HUES64 (cell line): ENCODE data around the gene CNKSR3.

Experiments used
- H3K27ac ChIP-seq: 2 replicates; pipeline ENCODE4 v1.7.0; 2013; ENCODE audit warnings: low read depth, low read length, inconsistent platforms
- H3K27me3 ChIP-seq: 2 replicates; pipeline ENCODE4 v1.6.1; 2013; ENCODE audit warnings: mild to moderate bottlenecking, low read length; ENCODE audit not compliant: insufficient read depth
- H3K36me3 ChIP-seq: 2 replicates; pipeline ENCODE4 v1.6.1; 2013; ENCODE audit warnings: mild to moderate bottlenecking, low read length; ENCODE audit not compliant: insufficient read depth
- H3K4me1 ChIP-seq: 2 replicates; pipeline ENCODE4 v1.6.1; 2013; ENCODE audit warnings: mild to moderate bottlenecking, low read length, moderate library complexity; ENCODE audit not compliant: insufficient read depth
- H3K4me3 ChIP-seq: 2 replicates; pipeline ENCODE4 v1.5.1; 2013; ENCODE audit warnings: mild to moderate bottlenecking, low read length, moderate library complexity
- H3K9ac ChIP-seq: 2 replicates; pipeline ENCODE4 v1.6.1; 2013; ENCODE audit warnings: mild to moderate bottlenecking, low read depth, low read length
- H3K9me3 ChIP-seq: 2 replicates; pipeline ENCODE4 v1.6.1; 2013; ENCODE audit warnings: low read depth, low read length; ENCODE audit not compliant: insufficient read depth
- WGBS: fragments of 150-250, 120-280 bp; methylation state at CpG from one replicate; pipeline ENCODE4 v1.1.7; 2013; ENCODE audit warnings: missing lambda C conversion rate; 5-methylcytosine and 5-hydroxymethylcytosine counted together

The CNKSR3 gene

DNA sequence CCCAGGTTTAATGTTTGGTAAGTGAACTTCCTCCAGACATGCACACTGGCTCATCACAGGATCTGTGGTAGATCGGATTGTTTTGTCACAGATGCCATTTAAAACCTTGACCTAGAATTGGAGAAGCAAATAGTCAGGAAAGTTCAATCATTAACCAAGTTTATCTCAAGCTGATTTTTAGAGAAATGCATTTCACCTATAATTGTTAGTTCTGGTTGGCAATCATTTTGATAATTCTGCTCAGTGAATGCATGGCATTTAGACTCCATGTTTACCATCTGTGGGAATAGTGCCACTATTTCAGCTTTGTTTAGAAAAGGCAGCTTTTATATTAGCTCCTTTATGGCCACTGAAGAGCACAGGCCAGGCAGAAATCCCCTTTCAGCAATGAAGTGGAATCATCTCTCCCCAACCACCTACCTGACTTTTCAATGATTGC lies 80.0 kb downstream of the CNKSR3 start:
- H3K4me1 ChIP-seq = peaks cover 16% of the 10 kb centered on the region
- no peaks in the 10 kb centered on the region for H3K27me3 ChIP-seq
- no peak overlapping the region for H3K27ac ChIP-seq
- peaks cover 9% of the 10 kb centered on the region; the same call in 1 of the 2 replicates for H3K9me3 ChIP-seq
- peaks cover 12% of the 10 kb centered on the region for H3K36me3 ChIP-seq
- no peak overlapping the region for H3K4me3 ChIP-seq
- 100% methylated on average over 1 of the region's 1 CpG for WGBS
- no peak overlapping the region for H3K9ac ChIP-seq

DNA sequence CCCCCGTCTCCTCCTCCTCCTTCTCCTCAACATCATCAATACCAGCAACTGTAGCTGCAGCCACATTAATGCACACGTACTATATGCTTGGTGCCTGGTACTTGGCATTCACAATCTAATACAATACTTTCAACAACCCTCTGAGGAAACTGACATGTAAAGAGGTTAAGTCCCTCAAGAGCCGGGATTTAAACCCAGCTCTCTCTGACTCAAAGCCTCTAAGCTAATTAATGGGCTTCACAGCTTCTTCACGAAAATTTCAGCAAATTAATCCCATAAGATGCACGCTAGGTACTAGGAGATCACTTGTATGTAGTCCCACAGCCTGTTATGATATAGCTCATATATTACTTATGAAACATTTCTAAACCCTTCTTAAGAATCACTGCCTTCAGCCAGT lies 80.8 kb downstream of the CNKSR3 start:
- H3K27me3 ChIP-seq = no peaks in the 10 kb centered on the region
- no peak overlapping the region for H3K9ac ChIP-seq
- H3K4me1 ChIP-seq = peaks cover 16% of the 10 kb centered on the region
- no peak overlapping the region for H3K4me3 ChIP-seq
- no peak overlapping the region for H3K27ac ChIP-seq
- WGBS = 90% methylated on average over 5 of the region's 5 CpGs
- H3K36me3 ChIP-seq = peaks cover 11% of the 10 kb centered on the region
- peaks cover 9% of the 10 kb centered on the region; the same call in 1 of the 2 replicates for H3K9me3 ChIP-seq

DNA sequence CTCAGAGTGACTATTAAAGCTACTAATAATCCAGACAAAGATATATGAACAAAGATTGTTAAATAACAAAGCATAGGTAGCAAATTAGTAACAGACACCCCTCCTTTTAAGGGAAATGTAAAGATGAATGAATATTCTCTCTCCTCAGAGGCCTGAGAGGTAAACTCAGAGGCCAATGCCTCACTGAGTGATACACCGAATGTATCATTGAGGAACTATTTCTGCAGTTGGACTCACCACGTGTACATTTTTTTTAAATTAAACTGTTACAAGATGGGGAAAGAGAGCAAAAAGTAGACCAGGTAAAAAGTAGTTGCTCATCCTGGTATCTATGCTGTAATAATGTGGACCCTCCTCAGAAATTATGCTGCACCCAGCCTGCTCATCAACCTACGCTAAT lies 81.6 kb downstream of the CNKSR3 start:
- Histone ChIP-seq H3K4me3 (no peak overlapping the region), H3K27me3 (no peaks in the 10 kb centered on the region), H3K9ac (no peak overlapping the region), H3K36me3 (peaks cover 11% of the 10 kb centered on the region), H3K4me1 (peaks cover 9% of the 10 kb centered on the region), H3K27ac (no peak overlapping the region), H3K9me3 (peaks cover 9% of the 10 kb centered on the region; the same call in 1 of the 2 replicates)
- 98% methylated on average over 3 of the region's 3 CpGs for WGBS

DNA sequence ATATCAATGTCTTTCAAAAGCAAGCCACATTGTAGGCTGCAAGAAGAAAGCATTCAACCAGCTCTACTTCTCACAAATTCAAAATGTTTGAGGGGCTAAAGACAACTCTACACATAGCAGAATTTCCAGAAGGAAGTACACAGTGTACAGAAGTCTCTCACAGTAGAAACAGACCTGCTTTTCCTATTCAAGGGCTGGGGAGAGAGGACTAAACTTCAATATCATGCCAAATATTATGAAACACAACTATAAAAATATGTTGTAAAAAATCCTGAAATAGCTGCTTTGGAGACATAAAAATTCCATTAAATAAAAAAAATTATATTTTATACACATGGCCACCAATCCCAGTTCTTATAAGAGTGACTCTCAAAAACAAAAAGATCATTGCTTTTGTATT lies 83.0 kb downstream of the CNKSR3 start:
- H3K9ac ChIP-seq = no peak overlapping the region
- no peaks in the 10 kb centered on the region for H3K4me1 ChIP-seq
- H3K27ac ChIP-seq = no peak overlapping the region
- peaks cover 12% of the 10 kb centered on the region for H3K36me3 ChIP-seq
- H3K9me3 ChIP-seq = peaks cover 9% of the 10 kb centered on the region; the same call in 1 of the 2 replicates
- H3K4me3 ChIP-seq = no peak overlapping the region
- no peaks in the 10 kb centered on the region for H3K27me3 ChIP-seq

DNA sequence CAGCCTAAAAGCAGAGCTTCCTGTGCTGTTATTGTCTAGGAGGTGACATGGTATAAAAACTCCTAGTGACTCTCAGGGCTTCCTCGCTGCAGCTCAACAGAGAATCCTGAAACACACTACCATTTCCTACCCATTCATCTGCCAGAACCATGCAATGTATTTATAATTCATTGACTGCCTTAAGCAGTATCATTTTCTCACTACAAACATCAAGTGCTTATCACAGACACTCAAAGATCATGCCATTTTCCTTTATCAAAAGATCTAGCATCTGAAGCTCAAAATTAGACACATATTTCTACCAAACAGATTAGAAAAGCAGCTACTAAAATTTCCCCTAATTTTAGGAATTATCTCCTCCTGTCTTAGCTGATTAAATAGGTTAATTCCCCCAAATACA lies 83.5 kb downstream of the CNKSR3 start:
- Histone ChIP-seq H3K9ac (no peak overlapping the region), H3K4me3 (no peak overlapping the region), H3K9me3 (peaks cover 5% of the 10 kb centered on the region; the same call in 1 of the 2 replicates), H3K27ac (no peak overlapping the region), H3K27me3 (no peaks in the 10 kb centered on the region), H3K36me3 (peaks cover 14% of the 10 kb centered on the region), H3K4me1 (no peaks in the 10 kb centered on the region)
- WGBS = 95% methylated on average over 1 of the region's 1 CpG

DNA sequence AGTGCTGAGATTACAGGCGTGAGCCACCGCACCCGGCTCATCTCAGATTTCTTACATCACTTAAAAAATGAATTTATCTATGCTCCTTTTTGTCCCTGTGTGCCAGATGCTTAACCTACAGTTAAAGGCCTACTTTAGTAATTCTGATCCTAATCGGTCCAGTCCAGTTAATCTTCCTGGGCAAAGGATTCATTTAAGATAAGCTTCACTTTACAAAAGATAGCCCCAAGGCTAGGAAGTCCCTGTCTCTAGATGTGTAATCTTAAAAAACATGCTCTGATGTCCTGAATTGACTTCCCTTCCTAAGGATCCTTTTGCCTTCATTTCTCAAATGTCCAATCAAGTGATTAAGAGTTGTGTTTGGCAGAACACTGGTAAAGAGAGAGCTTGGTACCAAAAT lies 85.5 kb downstream of the CNKSR3 start:
- H3K4me1 ChIP-seq = no peaks in the 10 kb centered on the region
- H3K36me3 ChIP-seq = peaks cover 16% of the 10 kb centered on the region
- H3K4me3 ChIP-seq = no peak overlapping the region
- no peaks in the 10 kb centered on the region for H3K9me3 ChIP-seq
- H3K27me3 ChIP-seq = no peaks in the 10 kb centered on the region
- no peak overlapping the region for H3K27ac ChIP-seq
- 94% methylated on average over 4 of the region's 4 CpGs for WGBS
- H3K9ac ChIP-seq = no peak overlapping the region

DNA sequence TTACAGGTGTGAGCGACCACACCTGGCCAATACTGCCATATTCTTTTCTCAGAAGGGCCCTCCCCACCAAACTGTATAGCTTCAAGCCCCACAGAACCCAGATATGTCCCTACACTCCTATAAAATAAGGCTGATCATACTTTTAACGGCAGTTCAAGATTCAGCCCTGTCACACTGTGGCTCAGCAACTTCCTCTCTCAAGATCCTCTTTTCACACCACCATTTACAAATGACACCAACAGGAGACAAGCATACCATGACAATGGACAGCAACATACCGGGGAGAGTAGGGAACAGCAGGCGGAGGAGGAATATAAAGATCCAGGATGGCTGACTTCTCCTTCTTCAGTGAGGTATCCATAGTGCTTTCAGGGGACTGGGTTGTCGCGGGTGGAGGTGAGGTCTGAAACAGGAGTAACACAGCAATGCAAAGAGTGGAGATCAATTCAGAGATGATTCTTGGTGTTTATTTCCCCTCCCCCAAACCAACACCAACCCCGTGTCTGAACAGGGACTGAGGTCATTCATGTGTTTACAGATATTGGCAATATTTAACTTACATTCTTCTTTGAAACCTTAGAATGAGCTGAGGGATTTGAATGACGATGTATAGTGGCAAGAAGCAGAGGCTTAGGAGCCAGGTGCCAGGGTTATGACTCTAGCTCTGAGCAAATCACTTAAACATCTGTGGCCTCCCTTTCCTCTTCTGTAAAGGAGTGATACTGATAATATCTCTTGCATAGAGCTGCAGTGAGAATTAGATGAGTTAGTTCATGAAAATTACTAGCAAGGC lies 96.3 kb downstream of the CNKSR3 start:
- no peaks in the 10 kb centered on the region for H3K9me3 ChIP-seq
- WGBS = 95% methylated on average over 7 of the region's 8 CpGs
- H3K27ac ChIP-seq = no peak overlapping the region
- H3K4me3 ChIP-seq = no peak overlapping the region
- no peak overlapping the region for H3K9ac ChIP-seq
- H3K36me3 ChIP-seq = peaks cover 6% of the 10 kb centered on the region; the same call in 1 of the 2 replicates
- no peaks in the 10 kb centered on the region for H3K27me3 ChIP-seq
- H3K4me1 ChIP-seq = peaks cover 11% of the 10 kb centered on the region

DNA sequence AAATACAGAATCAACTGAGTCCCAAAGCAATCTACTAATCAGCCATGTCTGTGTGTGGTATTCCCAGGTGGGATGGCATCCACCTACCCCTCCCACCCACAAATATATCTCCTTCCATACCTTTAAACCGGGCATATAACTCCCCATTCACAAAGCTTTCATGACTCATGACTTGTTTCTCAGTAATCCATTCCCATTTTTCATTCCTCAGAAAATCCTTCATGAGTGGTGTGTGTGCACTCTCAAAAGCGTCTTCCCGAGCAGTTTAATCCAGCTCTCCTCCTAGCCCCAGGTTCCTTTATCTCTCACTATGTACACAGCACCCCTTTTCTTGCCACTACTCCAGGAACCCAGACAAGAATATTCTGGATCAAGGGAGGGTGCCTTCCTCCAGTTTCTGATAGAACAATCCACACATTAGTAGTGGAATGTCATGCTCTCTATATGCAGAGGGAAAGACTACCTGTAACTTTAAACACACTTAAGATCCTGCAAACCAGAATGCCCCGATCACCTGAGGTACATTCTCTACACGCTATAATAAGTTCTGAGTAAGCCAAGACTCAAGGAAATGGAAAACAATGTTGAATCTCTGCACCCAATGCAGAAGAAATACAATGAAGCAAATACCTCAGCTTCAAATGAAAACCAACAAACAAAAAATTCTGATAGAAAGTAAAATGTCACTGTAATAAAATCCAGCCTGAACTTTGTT lies 98.2 kb downstream of the CNKSR3 start:
- H3K4me3 ChIP-seq = no peak overlapping the region
- no peak overlapping the region for H3K27ac ChIP-seq
- no peaks in the 10 kb centered on the region for H3K9me3 ChIP-seq
- H3K27me3 ChIP-seq = no peaks in the 10 kb centered on the region
- 92% methylated on average over 4 of the region's 5 CpGs for WGBS
- H3K36me3 ChIP-seq = peaks cover 10% of the 10 kb centered on the region; the same call in 1 of the 2 replicates
- H3K9ac ChIP-seq = no peak overlapping the region
- peaks cover 11% of the 10 kb centered on the region for H3K4me1 ChIP-seq

DNA sequence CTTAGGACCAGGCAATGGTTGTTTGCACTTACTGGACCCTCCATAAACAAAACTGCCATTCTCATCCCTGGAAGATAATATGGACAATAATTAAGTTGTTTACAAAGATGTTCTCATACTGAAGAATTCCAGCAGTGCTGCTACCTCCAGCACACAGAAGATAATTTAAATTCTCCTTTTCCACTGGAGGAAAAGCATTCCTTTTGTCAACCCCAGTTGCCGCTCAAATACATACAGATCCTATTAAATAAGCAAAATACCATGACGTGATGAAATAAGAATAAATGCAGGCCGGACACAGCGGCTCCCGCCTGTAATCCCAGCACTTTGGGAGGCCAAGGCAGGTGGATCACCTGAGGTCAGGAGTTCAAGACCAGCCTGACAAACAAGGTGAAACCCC lies 99.4 kb downstream of the CNKSR3 start:
- 94% methylated on average over 5 of the region's 5 CpGs for WGBS
- Histone ChIP-seq H3K9ac (no peak overlapping the region), H3K36me3 (peaks cover 10% of the 10 kb centered on the region; the same call in 1 of the 2 replicates)

DNA sequence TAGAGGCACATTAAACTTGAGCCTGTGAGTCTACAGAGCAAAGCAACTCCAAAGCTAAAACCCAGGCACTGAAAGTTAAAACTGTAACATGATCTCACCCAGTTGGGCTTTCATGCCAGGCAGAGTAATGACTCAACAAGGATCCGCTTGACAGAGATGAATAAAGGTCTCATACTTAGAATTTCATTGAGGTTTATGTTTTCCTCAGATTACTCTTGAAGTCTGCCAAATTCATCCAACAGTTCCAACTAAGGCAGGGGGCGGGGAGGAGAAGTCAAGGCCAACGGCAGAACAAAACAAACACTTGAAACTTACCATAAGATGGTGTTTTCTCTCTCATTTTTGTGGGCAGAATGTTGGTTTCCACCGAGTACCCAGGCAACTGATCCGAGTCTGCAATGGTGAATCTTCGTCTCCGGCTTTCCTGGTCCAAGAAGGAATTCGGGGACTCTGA lies 99.8 kb downstream of the CNKSR3 start:
- Histone ChIP-seq H3K4me1 (peaks cover 11% of the 10 kb centered on the region), H3K4me3 (no peak overlapping the region), H3K9ac (no peak overlapping the region), H3K27ac (no peak overlapping the region), H3K27me3 (no peaks in the 10 kb centered on the region), H3K36me3 (peaks cover 10% of the 10 kb centered on the region; the same call in 1 of the 2 replicates), H3K9me3 (no peaks in the 10 kb centered on the region)
- 85% methylated on average over 8 of the region's 8 CpGs for WGBS

More for the DNA sequence above, 99.4 kb downstream of the CNKSR3 start:
- Histone ChIP-seq H3K9me3 (no peaks in the 10 kb centered on the region), H3K27me3 (no peaks in the 10 kb centered on the region), H3K4me3 (no peak overlapping the region), H3K27ac (no peak overlapping the region), H3K4me1 (peaks cover 11% of the 10 kb centered on the region)

DNA sequence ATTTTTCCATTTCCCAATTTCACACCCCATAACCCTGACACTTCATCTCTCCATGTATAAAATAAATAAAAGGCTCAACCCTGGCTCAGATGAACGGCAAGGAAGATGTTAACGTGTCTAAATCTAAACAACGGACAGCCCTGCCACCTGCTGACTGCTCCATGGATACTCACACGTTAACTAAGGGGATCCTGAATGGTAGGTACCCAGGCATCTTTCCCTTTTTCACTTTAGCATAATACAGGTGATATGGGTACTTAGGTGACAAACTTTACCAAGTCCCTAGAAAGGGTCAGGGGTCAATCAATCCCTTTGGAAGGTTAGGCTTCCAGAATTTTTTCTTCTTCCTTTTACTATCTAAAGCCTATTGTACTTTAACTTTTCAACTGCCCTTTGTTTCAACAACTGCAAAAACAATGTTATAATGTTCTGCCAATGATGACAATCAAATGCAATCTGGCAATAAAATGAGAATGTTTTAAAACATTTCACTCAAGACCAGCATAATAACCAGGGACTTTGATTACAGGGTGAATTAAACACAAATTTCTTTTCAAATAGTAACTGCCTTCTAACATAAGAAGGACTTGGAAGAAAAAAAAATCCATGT lies 101.5 kb downstream of the CNKSR3 start:
- no peak overlapping the region for H3K4me3 ChIP-seq
- no peak overlapping the region for H3K27ac ChIP-seq
- H3K4me1 ChIP-seq = peaks cover 11% of the 10 kb centered on the region
- H3K9me3 ChIP-seq = no peaks in the 10 kb centered on the region
- H3K36me3 ChIP-seq = peaks cover 9% of the 10 kb centered on the region; the same call in 1 of the 2 replicates
- no peaks in the 10 kb centered on the region for H3K27me3 ChIP-seq
- no peak overlapping the region for H3K9ac ChIP-seq
- 92% methylated on average over 4 of the region's 4 CpGs for WGBS
